Activated CD8-positive, alpha-beta memory T cell treated with anti-CD3 and anti-CD28 coated beads, Interleukin-2, amount 50 U/mL, for 4 hours (primary cell): ENCODE measurements around the gene CD86.

ENCODE experiments used
- DNase-seq: peaks from one replicate; pipeline ENCODE4 v3.0.0-alpha.2; 2020

The CD86 gene

DNA sequence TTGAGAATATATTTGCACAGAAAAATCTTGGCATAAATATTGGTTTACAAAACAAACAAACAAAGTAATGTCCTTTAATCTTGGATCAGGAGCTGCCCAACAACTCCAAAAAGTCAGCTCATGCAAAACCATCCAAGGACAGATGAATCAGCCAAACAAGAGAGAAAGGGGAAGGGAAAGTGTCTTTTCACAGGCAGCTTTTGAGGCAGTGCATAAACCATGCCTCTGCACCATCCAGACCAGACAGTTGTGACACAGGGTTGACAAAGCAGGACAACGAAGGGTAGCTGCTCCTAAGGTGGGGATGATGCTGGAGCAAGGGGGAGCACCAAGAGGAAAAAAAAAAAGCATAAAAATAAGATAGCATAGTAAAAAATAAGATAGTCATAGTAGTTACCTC, 8.7 kb downstream of the CD86 start:
- DNase-seq = no peak

DNA sequence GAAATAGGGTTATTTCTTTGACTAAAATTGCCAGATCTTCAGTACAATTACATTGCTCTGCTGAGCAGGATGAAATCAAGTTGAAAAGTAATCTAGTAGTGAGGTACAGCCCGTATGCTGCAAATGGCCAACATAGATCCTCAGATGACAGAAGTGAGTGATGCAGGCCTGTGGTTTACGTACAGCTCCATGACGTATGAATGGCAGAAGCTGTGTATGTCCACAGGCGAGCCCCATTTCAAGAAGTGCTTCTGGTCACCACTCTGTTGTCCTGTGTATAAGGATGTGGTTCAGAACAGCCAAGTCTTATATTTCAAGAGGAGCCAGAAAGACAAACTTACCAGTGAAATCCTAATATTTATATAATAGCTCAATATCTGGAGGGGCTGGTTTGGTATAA, 9.2 kb downstream of the CD86 start:
- DNase-seq = no peak

DNA sequence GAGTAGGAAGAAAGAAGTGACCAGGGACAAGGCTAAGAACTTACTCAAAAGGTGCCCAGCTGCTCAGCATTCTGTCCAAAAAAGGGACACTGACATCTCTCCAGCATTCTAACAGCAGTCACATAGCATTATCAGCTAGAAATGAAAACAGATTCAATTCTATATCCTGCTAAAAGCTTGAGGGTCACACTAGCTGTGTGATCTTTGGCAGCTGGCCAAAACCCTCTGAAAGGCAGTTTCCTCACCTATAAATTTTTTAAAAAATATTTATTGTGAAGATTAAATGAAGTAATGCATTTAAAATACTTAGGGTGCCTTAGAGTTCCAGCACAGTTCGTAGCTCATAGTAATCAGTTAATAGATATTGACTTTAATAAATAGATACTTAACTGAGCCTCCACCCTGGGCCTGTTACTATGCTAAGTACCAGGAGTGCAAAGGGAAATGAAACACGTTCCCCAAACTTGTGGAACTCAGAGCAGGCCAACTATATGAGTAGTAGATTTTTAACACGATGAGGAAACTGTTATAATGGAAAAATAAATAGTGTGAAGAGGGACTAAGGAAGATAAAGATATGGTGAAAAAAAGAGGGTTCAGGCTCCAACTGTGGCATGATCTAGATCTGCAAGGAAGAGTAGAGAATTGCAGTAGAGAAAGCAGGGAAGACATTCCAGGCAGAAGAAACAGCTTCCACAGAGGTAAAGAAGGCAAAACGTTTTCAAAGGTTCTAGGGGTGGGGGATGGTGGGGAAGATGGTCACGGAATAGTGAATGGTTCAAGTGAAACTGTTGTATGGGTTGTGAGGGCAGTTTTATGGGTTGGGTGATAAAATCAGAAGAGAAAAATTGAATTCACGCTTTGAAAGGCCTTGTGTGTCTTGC, 11.4 kb downstream of the CD86 start:
- DNase-seq = no peak

GRCh38 chr3:122067214-122067550, 12.0 kb downstream of the CD86 start:
- no peak for DNase-seq

GRCh38 chr3:122067588-122068240, 12.6 kb downstream of the CD86 start:
- no peak for DNase-seq

- no peak for DNase-seq
Observed at GRCh38 chr3:122074621-122075265, 19.6 kb downstream of the CD86 start.

GRCh38 chr3:122076491-122077292, 21.5 kb downstream of the CD86 start:
- DNase-seq = no peak

GRCh38 chr3:122077293-122078234, 22.4 kb downstream of the CD86 start:
- no peak for DNase-seq

- no peak for DNase-seq
Observed at GRCh38 chr3:122078235-122078935, 23.2 kb downstream of the CD86 start.

- DNase-seq = no peak
Observed at GRCh38 chr3:122079524-122080206, 24.5 kb downstream of the CD86 start.

DNA sequence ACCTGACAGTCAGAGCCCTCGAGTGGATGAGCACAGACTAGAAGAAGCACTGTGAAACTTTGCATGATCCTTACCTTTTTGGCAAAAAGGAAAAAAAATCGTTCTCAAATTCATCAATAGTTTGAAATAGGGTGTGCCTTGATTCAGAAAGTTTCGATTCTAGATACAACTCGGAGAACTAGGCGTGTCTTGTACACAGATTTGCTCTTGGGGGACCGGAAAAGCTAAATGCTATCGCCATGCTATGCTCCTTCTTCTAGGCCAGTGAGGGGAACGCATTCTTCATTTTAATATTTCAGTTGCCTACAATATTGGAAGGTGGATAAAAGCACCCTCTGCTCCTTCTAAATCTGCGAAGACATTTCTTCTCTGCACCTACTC, 25.0 kb downstream of the CD86 start:
- DNase-seq = no peak

DNA sequence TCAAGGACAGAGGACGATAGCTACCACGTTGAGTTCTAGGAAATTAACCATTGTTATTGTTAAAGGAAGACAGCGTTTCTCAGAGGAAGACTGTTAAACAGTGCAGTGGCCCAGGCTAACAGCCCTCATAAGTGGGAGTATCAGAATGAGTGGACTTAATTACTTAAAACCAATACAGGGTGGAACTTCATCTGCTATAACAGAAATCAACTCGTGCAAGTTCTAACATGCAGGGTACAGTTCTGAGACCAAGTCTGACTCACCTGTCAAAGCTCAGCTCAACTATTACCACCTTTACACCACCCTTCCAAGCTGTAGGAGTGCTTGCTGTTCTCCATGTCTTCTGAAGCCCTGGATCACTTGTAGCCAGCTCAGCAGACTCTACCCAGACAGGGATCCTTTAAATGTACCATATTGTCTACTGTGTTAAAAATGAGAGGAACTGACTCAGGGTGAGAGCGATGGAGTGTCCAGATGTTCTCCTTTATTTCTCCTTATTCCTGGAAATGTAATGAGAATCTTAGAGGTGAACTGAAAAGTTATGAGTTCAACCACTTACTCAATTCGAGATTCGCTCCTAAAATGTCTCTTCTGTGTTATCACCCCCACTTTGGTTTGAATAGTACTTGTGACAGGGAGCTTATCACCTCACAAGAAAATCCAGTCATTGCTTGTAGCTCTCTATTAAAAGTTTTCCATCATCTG, 26.5 kb downstream of the CD86 start:
- DNase-seq = no peak

- DNase-seq = no peak
Observed at GRCh38 chr3:122082357-122082756, 27.2 kb downstream of the CD86 start.

DNA sequence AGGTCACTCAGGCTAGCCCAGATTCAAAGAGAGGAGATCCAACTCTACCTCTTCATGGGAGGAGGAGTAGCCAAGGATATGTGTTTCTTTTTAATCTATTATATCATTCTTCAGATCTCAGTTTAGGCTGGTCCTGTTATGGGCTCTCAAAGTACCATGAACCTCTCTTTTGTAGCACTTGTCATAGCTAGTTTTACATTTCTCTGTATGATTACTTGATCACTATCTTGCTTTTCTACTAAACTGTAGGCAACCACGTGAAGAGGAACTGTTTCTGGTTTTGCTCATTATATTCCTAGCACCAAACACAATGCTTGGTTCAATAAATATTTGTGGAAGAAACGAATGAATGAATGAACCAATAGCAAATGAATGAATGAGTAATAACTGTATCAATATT, 29.6 kb downstream of the CD86 start:
- DNase-seq = no peak

- DNase-seq = no peak
Observed at GRCh38 chr3:122085673-122086072, 30.5 kb downstream of the CD86 start.

DNA sequence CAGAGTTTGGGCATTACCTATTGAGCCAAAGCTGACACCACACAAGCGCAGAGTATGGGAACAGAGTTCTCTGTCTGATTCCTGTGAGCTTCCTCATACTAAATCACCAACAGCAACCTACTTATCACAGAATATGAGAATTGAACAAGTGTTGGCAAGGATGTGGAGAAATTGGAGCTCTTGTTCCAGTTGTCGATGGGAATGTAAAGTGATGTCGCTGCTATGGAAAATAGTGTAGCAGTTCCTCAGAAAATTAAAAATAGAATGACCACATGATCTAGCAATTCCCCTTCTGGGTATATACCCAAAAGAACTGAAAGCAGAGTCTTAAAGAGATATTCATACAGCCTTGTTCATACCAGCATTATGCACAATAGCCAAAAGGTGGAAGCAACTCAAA, 33.4 kb downstream of the CD86 start:
- DNase-seq = no peak

DNA sequence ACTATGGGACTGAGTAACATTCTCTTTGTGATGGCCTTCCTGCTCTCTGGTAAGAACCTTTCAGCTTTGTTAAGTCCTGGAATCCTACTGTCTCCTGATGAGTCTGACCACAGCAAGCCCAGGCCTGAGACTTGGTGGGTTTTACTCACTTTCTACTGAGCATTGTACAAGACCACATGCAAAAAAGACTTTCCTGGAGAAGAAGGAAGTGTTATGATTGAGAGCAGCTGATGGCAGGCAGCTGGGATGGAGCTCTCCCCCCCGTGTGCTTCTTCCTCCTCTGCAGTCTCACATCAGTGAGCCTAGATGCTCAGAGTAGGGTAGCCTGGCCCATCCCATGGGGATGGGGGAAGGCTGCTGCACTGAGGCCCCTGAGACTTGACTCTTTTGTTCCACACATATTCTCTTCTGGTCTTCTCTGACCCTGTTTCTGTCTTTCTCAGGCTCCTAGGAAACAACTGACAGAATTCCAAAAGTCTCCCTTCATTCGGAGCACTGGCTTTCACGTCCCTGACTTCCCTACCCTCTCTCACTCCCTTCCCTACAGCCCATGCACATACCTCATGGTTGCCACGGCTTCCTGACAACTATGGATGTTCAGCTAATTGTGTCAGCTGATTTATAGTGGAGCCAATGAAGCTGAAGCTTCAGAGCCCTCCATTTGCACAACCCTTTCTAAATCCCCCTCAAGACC, 36.6 kb downstream of the CD86 start:
- no peak for DNase-seq

GRCh38 chr3:122092460-122093165, 37.5 kb downstream of the CD86 start:
- no peak for DNase-seq

- DNase-seq = no peak
Observed at GRCh38 chr3:122094125-122094524, 39.0 kb downstream of the CD86 start.
